HCT116 (cell line): ENCODE results near the gene IFNL4.

ENCODE experiments used
- CEBPB ChIP-seq: IDR thresholded peaks from 2 replicates; pipeline ENCODE4 v1.6.1; 2012; ENCODE audit warnings: low read depth
- EGR1 ChIP-seq: IDR thresholded peaks from 2 replicates; pipeline ENCODE4 v1.6.1; 2012; ENCODE audit warnings: low read depth
- EZH2 ChIP-seq: fragments of 200-600 bp; sonication (generic); IDR thresholded peaks from 2 replicates; pipeline ENCODE4 v1.6.1; 2017; ENCODE audit warnings: antibody characterized with exemption, mixed run types
- EZH2phosphoT487 ChIP-seq: fragments of 200-600 bp; IDR thresholded peaks from 2 replicates; pipeline ENCODE4 v1.6.1; 2018; ENCODE audit warnings: antibody characterized with exemption, borderline replicate concordance
- JUND ChIP-seq: IDR thresholded peaks from 2 replicates; pipeline ENCODE4 v1.6.1; 2012
- POLR2A ChIP-seq: IDR thresholded peaks from 2 replicates; pipeline ENCODE4 v1.7.0; 2011; ENCODE audit warnings: borderline replicate concordance; ENCODE audit not compliant: insufficient read depth, insufficient read length; ENCODE audit errors: extremely low read depth
- POLR2AphosphoS5 ChIP-seq: IDR thresholded peaks from 2 replicates; pipeline ENCODE4 v1.6.1; 2011; ENCODE audit warnings: mild to moderate bottlenecking, low read depth, low read length, moderate library complexity
- ZNF274 ChIP-seq: fragments of 200-500 bp; sonication (Bioruptor generic); IDR thresholded peaks from 2 replicates; pipeline ENCODE4 v1.6.1; 2014; ENCODE audit warnings: mild to moderate bottlenecking, low read depth, low read length, inconsistent platforms
- TF ChIP-seq, protein P1 (sequence below), 3 experiments: fragments of 200-600 bp in 1 of 3; sonication (generic) in 1 of 3; IDR thresholded peaks in 2 of 3; conservative IDR thresholded peaks in 1 of 3; 2 replicates each; pipeline ENCODE4 v1.5.1; 2012 to 2017; ENCODE audit warnings: low read depth in 2 of 3, low read length in 2 of 3, antibody characterized with exemption in 1 of 3, borderline replicate concordance in 1 of 3, control low read depth in 1 of 3, mild to moderate bottlenecking in 1 of 3, mixed read lengths in 1 of 3, mixed run types in 1 of 3, moderate library complexity in 1 of 3; ENCODE audit not compliant: insufficient read depth in 1 of 3
- TF ChIP-seq, protein P2 (sequence below): IDR thresholded peaks from 2 replicates; pipeline ENCODE4 v1.6.1; 2012
- TF ChIP-seq, protein P3 (sequence below): IDR thresholded peaks from 2 replicates; pipeline ENCODE4 v1.6.1; 2012; ENCODE audit warnings: low read depth
- TF ChIP-seq, protein P4 (sequence below): IDR thresholded peaks from 2 replicates; pipeline ENCODE4 v1.6.1; 2012

DNA sequence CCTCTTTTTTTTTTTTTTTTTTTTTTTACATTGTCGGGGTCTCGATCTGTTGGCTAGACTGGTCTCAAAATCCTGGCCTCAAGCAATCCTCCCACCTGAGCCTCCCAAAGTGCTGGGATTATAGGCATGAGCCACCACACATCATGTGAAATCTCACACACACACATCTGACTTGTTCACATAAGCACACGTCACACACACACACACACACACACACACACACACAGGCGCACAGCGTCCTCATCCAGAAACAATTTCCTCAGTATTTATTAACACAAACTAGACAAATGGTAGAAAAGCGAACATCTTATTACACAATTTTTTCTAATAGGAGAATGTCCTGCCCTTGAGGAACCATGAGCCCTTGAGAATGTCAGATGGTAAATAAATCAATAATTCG, 39.5 kb downstream of the IFNL4 start:
- TF ChIP-seq, protein P1, sequence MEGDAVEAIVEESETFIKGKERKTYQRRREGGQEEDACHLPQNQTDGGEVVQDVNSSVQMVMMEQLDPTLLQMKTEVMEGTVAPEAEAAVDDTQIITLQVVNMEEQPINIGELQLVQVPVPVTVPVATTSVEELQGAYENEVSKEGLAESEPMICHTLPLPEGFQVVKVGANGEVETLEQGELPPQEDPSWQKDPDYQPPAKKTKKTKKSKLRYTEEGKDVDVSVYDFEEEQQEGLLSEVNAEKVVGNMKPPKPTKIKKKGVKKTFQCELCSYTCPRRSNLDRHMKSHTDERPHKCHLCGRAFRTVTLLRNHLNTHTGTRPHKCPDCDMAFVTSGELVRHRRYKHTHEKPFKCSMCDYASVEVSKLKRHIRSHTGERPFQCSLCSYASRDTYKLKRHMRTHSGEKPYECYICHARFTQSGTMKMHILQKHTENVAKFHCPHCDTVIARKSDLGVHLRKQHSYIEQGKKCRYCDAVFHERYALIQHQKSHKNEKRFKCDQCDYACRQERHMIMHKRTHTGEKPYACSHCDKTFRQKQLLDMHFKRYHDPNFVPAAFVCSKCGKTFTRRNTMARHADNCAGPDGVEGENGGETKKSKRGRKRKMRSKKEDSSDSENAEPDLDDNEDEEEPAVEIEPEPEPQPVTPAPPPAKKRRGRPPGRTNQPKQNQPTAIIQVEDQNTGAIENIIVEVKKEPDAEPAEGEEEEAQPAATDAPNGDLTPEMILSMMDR (IDR thresholded peaks at IDR 0.05 in 2 of 3, conservative IDR thresholded peaks at IDR 0.05 in 1 of 3; ENCODE audit: borderline replicate concordance in 1 of 3, insufficient read depth in 1 of 3, low read depth in 2 of 3, low read length in 2 of 3), result no peak
- TF ChIP-seq EZH2 (no peak), CEBPB (no peak), EZH2phosphoT487 (no peak), POLR2A (no peak), POLR2AphosphoS5 (no peak), JUND (no peak), EGR1 (no peak), ZNF274 (no peak)
- TF ChIP-seq, protein P2, sequence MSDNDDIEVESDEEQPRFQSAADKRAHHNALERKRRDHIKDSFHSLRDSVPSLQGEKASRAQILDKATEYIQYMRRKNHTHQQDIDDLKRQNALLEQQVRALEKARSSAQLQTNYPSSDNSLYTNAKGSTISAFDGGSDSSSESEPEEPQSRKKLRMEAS, result no peak
- TF ChIP-seq, protein P3, sequence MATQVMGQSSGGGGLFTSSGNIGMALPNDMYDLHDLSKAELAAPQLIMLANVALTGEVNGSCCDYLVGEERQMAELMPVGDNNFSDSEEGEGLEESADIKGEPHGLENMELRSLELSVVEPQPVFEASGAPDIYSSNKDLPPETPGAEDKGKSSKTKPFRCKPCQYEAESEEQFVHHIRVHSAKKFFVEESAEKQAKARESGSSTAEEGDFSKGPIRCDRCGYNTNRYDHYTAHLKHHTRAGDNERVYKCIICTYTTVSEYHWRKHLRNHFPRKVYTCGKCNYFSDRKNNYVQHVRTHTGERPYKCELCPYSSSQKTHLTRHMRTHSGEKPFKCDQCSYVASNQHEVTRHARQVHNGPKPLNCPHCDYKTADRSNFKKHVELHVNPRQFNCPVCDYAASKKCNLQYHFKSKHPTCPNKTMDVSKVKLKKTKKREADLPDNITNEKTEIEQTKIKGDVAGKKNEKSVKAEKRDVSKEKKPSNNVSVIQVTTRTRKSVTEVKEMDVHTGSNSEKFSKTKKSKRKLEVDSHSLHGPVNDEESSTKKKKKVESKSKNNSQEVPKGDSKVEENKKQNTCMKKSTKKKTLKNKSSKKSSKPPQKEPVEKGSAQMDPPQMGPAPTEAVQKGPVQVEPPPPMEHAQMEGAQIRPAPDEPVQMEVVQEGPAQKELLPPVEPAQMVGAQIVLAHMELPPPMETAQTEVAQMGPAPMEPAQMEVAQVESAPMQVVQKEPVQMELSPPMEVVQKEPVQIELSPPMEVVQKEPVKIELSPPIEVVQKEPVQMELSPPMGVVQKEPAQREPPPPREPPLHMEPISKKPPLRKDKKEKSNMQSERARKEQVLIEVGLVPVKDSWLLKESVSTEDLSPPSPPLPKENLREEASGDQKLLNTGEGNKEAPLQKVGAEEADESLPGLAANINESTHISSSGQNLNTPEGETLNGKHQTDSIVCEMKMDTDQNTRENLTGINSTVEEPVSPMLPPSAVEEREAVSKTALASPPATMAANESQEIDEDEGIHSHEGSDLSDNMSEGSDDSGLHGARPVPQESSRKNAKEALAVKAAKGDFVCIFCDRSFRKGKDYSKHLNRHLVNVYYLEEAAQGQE, result no peak
- TF ChIP-seq, protein P4, sequence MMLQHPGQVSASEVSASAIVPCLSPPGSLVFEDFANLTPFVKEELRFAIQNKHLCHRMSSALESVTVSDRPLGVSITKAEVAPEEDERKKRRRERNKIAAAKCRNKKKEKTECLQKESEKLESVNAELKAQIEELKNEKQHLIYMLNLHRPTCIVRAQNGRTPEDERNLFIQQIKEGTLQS, result no peak
